Panc1 (cell line): Measurements from ENCODE around the gene SYTL4. TPM values are rescaled to one million over a fixed set of nuclear protein-coding genes. Genes with fewer than 3 reads are reported as not detected.

ENCODE experiments used
- ATAC-seq: fragments of 200-7000 bp; cut with Tn5 transposase; 2 replicates; pipeline ENCODE4 v1.9.1; 2020; ENCODE audit warnings: mild to moderate bottlenecking, moderate library complexity
- BruUV-seq: library from RNA; stranded (reverse); fragments of 400-500 nt; replicated peaks from 2 replicates; lab custom pipeline; 2021; lab: Mats Ljungman, UMichigan
- CTCF ChIA-PET: fragments of 300-600 bp; sonication (Branson Sonifier 250); formaldehyde crosslinking; loops from one replicate; lab custom pipeline; 2022; ENCODE audit warnings: antibody characterized with exemption; lab: Charles Lee
- POLR2A ChIA-PET: fragments of 300-600 bp; sonication (Branson Sonifier 250); formaldehyde crosslinking; loops from one replicate; lab custom pipeline; 2022; ENCODE audit warnings: antibody characterized with exemption; lab: Charles Lee
- DNase-seq: peaks from one replicate; pipeline ENCODE4 v3.0.0-alpha.2; 2010; ENCODE audit warnings: low read depth, low spot score
- H3K27ac ChIP-seq: 2 replicates; pipeline ENCODE4 v1.5.1; 2011; ENCODE audit warnings: mild to moderate bottlenecking, low read length, inconsistent platforms
- H3K27me3 ChIP-seq: fragments of 200-500 bp; sonication (Bioruptor generic); 2 replicates; pipeline ENCODE4 v1.6.0; 2014; ENCODE audit warnings: low read length, inconsistent platforms; ENCODE audit not compliant: control insufficient read depth, insufficient read depth
- H3K36me3 ChIP-seq: fragments of 200-500 bp; sonication (Bioruptor generic); 2 replicates; pipeline ENCODE4 v1.5.1; 2014; ENCODE audit warnings: inconsistent platforms, mild to moderate bottlenecking, low read length, moderate library complexity; ENCODE audit not compliant: control insufficient read depth, insufficient read depth
- H3K4me1 ChIP-seq: 2 replicates; pipeline ENCODE4 v1.5.1; 2011; ENCODE audit warnings: inconsistent platforms, mild to moderate bottlenecking, low read length, moderate library complexity; ENCODE audit not compliant: control insufficient read depth, insufficient read depth
- H3K4me3 ChIP-seq, 2 experiments: 2 replicates each; pipeline ENCODE4 v1.5.1; 2011 to 2012; ENCODE audit warnings: low read depth in 2 of 2, low read length in 2 of 2, mild to moderate bottlenecking in 2 of 2, inconsistent platforms in 1 of 2, moderate library complexity in 1 of 2
- H3K9me3 ChIP-seq: fragments of 200-500 bp; sonication (Bioruptor generic); 2 replicates; pipeline ENCODE4 v1.5.1; 2014; ENCODE audit warnings: low read depth, mild to moderate bottlenecking, inconsistent platforms, low read length, moderate library complexity; ENCODE audit not compliant: control insufficient read depth, insufficient read depth
- CTCF ChIP-seq: fragments of 450-650 bp; IDR thresholded peaks from 2 replicates; pipeline ENCODE4 v1.5.1; 2017; ENCODE audit warnings: mild to moderate bottlenecking
- POLR2AphosphoS5 ChIP-seq: IDR thresholded peaks from 2 replicates; pipeline ENCODE4 v1.6.1; 2012; ENCODE audit warnings: mild to moderate bottlenecking, low read depth, low read length, moderate library complexity
- REST ChIP-seq, 2 experiments: IDR thresholded peaks; 2 replicates each; pipeline ENCODE4 v1.6.1; 2011 to 2012; ENCODE audit warnings: low read depth in 2 of 2, control low read depth in 1 of 2, low read length in 1 of 2, mild to moderate bottlenecking in 1 of 2, moderate library complexity in 1 of 2; ENCODE audit not compliant: insufficient read depth in 1 of 2
- SIN3A ChIP-seq: IDR thresholded peaks from 2 replicates; pipeline ENCODE4 v1.6.1; 2012; ENCODE audit warnings: low read depth, mild to moderate bottlenecking, low read length, moderate library complexity, borderline replicate concordance; ENCODE audit not compliant: insufficient read depth
- TCF7L2 ChIP-seq: IDR thresholded peaks from 2 replicates; pipeline ENCODE4 v1.6.1; 2011; ENCODE audit warnings: mild to moderate bottlenecking, low read depth, low read length, inconsistent platforms
- in situ Hi-C: cut with HindIII; loops from 2 replicates; pipeline ENCODE4 v1.10.0; 2016; ENCODE audit warnings: low sequenced_read_pairs, low pct_unique_long_range_greater_than_20kb
- intact Hi-C: fragments of 100-400 bp; cut with micrococcal nuclease; formaldehyde crosslinking; loops from one replicate; pipeline ENCODE4 v1.10.0; 2022; ENCODE audit not compliant: unreplicated experiment
- total RNA-seq: library from RNA; stranded (reverse); gene quantifications from one replicate; pipeline ENCODE4 v1.2.1, GENCODE V29; 2021; ENCODE audit not compliant: unreplicated experiment

SYTL4 gene
- total RNA-seq, 1 experiment from 2014 or later, result 0.15 TPM

DNA sequence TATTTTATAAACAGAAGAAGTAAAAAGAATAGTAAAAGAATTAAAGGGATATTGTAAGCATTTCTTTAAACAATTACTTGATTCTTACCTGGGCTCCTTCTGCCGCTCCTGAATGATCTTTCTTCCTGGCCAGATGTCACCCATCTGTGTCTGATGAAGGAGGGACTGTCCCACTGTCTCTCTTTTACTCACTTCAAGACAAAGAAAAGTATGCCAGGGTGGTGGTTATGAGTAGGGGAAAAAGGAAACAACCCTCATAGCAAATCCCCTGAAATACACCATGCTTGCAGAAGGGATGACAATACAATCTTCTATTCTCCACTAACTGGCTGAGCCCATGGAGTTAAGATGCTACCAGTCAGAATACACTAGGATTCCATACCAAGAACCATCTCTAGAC is 31.1 kb downstream of the SYTL4 start:
- no peak for TF ChIP-seq TCF7L2
- TF ChIP-seq POLR2AphosphoS5, result no peak
- no peak for TF ChIP-seq CTCF
- no peak for TF ChIP-seq SIN3A
- no peak for TF ChIP-seq REST (IDR thresholded peaks at IDR 0.05; ENCODE audit: insufficient read depth in 1 of 2, low read depth in 2 of 2, low read length in 1 of 2)
- Histone ChIP-seq H3K4me3 (no peak overlapping the region), H3K4me1 (no peaks in the 10 kb centered on the region), H3K27me3 (no peaks in the 10 kb centered on the region; the same call in none of the 2 replicates), H3K9me3 (no peaks in the 10 kb centered on the region), H3K27ac (no peak overlapping the region), H3K36me3 (no peaks in the 10 kb centered on the region)
- ATAC-seq, result no peak
- ChIA-PET CTCF (no interaction called here), POLR2A (no interaction called here)
- no TSS peak for BruUV-seq
- intact Hi-C loops, result no loop called here
- in situ Hi-C loops, result no loop called here
- no peak for DNase-seq

DNA sequence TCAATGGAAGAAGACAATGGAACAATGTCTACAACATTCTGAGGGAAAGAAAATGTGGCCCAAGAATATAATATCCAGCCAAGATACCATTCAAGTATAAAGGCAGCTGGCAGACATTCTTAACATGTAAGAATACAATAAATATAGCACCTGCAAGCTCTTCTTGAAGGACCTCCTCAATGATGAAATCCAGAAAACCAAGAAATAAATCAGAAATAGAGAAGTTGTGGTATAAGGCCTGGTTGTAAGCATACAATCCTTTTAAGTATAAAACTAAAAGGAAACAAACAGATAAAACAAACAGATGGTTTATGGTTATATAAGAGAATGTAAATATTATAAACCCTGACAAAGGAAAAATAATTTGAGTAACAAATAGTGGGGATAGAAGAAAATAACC is 33.4 kb downstream of the SYTL4 start:
- ChIA-PET POLR2A (no interaction called here), CTCF (no interaction called here)
- no peak overlapping the region for H3K27ac ChIP-seq
- H3K9me3 ChIP-seq, result no peaks in the 10 kb centered on the region
- BruUV-seq, result no TSS peak
- DNase-seq, result no peak
- TF ChIP-seq POLR2AphosphoS5, result no peak
- TF ChIP-seq SIN3A, result no peak
- no peak for TF ChIP-seq REST (IDR thresholded peaks at IDR 0.05; ENCODE audit: insufficient read depth in 1 of 2, low read depth in 2 of 2, low read length in 1 of 2)
- no peak for TF ChIP-seq TCF7L2
- TF ChIP-seq CTCF, result no peak
- H3K36me3 ChIP-seq, result no peaks in the 10 kb centered on the region
- intact Hi-C loops (no loop called here), in situ Hi-C loops (no loop called here)
- no peak for ATAC-seq
- no peak overlapping the region for H3K4me3 ChIP-seq
- H3K27me3 ChIP-seq, result peaks cover 2% of the 10 kb centered on the region
- no peaks in the 10 kb centered on the region for H3K4me1 ChIP-seq
